Liver (tissue), 9 donors: ENCODE measurements around the gene TM4SF18. TPM values are rescaled to one million over a fixed set of nuclear protein-coding genes. Genes with fewer than 3 reads are reported as not detected.
A peak's percentile ranks its signal among the peaks of the same experiment; 100 is the strongest.

ENCODE experiments used
- DNase-seq: peaks from one replicate; pipeline ENCODE4 v3.0.0-alpha.2; 2017; ENCODE audit warnings: low spot score
- H3K27ac ChIP-seq, 2 donors: one replicate each; pipeline ENCODE4 v1.7.0; 2013; ENCODE audit warnings: inconsistent platforms in 2 of 2, low read length in 2 of 2, control low read depth in 1 of 2, low read depth in 1 of 2, mild to moderate bottlenecking in 1 of 2
- H3K27me3 ChIP-seq, 4 donors: one replicate each; pipeline versions ENCODE4 v1.6.1 to v1.7.0; 2013; ENCODE audit warnings: low read length in 3 of 4, inconsistent platforms in 1 of 4, mild to moderate bottlenecking in 1 of 4, moderate library complexity in 1 of 4; ENCODE audit not compliant: control insufficient read depth in 4 of 4, insufficient read depth in 4 of 4
- H3K36me3 ChIP-seq, 4 donors: one replicate each; pipeline versions ENCODE4 v1.6.1 to v1.7.0; 2013; ENCODE audit warnings: low read length in 3 of 4, mild to moderate bottlenecking in 3 of 4, low read depth in 1 of 4, moderate library complexity in 1 of 4; ENCODE audit not compliant: control insufficient read depth in 4 of 4, insufficient read depth in 3 of 4
- H3K4me1 ChIP-seq, 4 donors: one replicate each; pipeline versions ENCODE4 v1.6.1 to v1.7.0; 2013; ENCODE audit warnings: low read length in 3 of 4, mild to moderate bottlenecking in 3 of 4, moderate library complexity in 1 of 4; ENCODE audit not compliant: control insufficient read depth in 4 of 4, insufficient read depth in 4 of 4
- H3K4me3 ChIP-seq, 3 donors: one replicate each; pipeline versions ENCODE4 v1.6.1 to v1.7.0; 2013; ENCODE audit warnings: low read length in 3 of 3, control low read depth in 1 of 3, low read depth in 1 of 3, mild to moderate bottlenecking in 1 of 3
- H3K9ac ChIP-seq, 2 donors: one replicate each; pipeline ENCODE4 v1.7.0; 2013; ENCODE audit warnings: low read length in 2 of 2, mild to moderate bottlenecking in 2 of 2, moderate library complexity in 2 of 2, control low read depth in 1 of 2, low read depth in 1 of 2
- H3K9me3 ChIP-seq, 4 donors: one replicate each; pipeline versions ENCODE4 v1.6.1 to v1.7.0; 2013; ENCODE audit warnings: low read length in 3 of 4; ENCODE audit not compliant: control insufficient read depth in 4 of 4
- EGR1 ChIP-seq, 2 donors: IDR thresholded peaks; 2 replicates each; pipeline ENCODE4 v1.6.1; 2016 to 2018; ENCODE audit warnings: antibody characterized with exemption in 2 of 2, low read depth in 2 of 2
- FOXA1 ChIP-seq: IDR thresholded peaks from 2 replicates; pipeline ENCODE4 v1.6.1; 2016; ENCODE audit warnings: antibody characterized with exemption
- FOXA2 ChIP-seq: IDR thresholded peaks from 2 replicates; pipeline ENCODE4 v1.6.1; 2016; ENCODE audit warnings: antibody characterized with exemption
- GABPA ChIP-seq, 2 donors: IDR thresholded peaks in 1 of 2; conservative IDR thresholded peaks in 1 of 2; 2 replicates each; pipeline ENCODE4 v1.6.1; 2016; ENCODE audit warnings: antibody characterized with exemption in 2 of 2, mild to moderate bottlenecking in 1 of 2, moderate library complexity in 1 of 2
- HNF4A ChIP-seq, 2 donors: conservative IDR thresholded peaks; 2 replicates each; pipeline ENCODE4 v1.6.1; 2016; ENCODE audit warnings: antibody characterized with exemption in 2 of 2, mild to moderate bottlenecking in 2 of 2
- HNF4G ChIP-seq: IDR thresholded peaks from 2 replicates; pipeline ENCODE4 v1.6.1; 2016; ENCODE audit warnings: antibody characterized with exemption
- JUND ChIP-seq, 2 donors: IDR thresholded peaks; 2 replicates each; pipeline ENCODE4 v1.6.1; 2016; ENCODE audit warnings: antibody characterized with exemption in 2 of 2
- NR2F2 ChIP-seq: IDR thresholded peaks from 2 replicates; pipeline ENCODE4 v1.6.1; 2016; ENCODE audit warnings: antibody characterized with exemption
- RAD21 ChIP-seq, 2 donors: IDR thresholded peaks; 2 replicates each; pipeline ENCODE4 v1.6.1; 2016; ENCODE audit warnings: antibody characterized with exemption in 2 of 2, mild to moderate bottlenecking in 2 of 2
- RXRA ChIP-seq, 2 donors: IDR thresholded peaks; 2 replicates each; pipeline ENCODE4 v1.6.1; 2017 to 2018; ENCODE audit warnings: antibody characterized with exemption in 2 of 2, mild to moderate bottlenecking in 1 of 2
- SP1 ChIP-seq: IDR thresholded peaks from 2 replicates; pipeline ENCODE4 v1.6.1; 2018; ENCODE audit warnings: antibody characterized with exemption, mild to moderate bottlenecking
- TAF1 ChIP-seq: conservative IDR thresholded peaks from 2 replicates; pipeline ENCODE4 v1.6.1; 2016; ENCODE audit warnings: antibody characterized with exemption, mild to moderate bottlenecking
- WGBS: extraction: QIAGEN DNeasy Blood & Tissue Kit; methylation state at CpG from one replicate; pipeline ENCODE4 v1.1.7; 2013; 5-methylcytosine and 5-hydroxymethylcytosine counted together
- polyA plus RNA-seq, 2 donors: library from polyadenylated mRNA; stranded (reverse) in 1 of 2; unstranded in 1 of 2; fragments of 200-250 nt in 1 of 2; fragments of >200 nt in 1 of 2; fragmentation: Nextera tagmentation in 1 of 2; extraction: Ambion mirVana in 1 of 2; gene quantifications; one replicate each; pipeline versions ENCODE4 v1.2.1 to v1.2.3, GENCODE V29; 2013 to 2015
- total RNA-seq, 2 donors: library from RNA; depleted of rRNA; stranded (reverse); fragments of >200 nt; gene quantifications; one replicate each; pipeline ENCODE4 v1.2.3, GENCODE V29; 2014
- TF ChIP-seq, protein P1 (sequence below): fragments of 150-350 bp; IDR thresholded peaks from 2 replicates; pipeline ENCODE4 v1.5.1; 2017; ENCODE audit warnings: improper control_type of control experiment, low read depth, low read length; ENCODE audit not compliant: missing input control
- TF ChIP-seq, protein P2 (sequence below): IDR thresholded peaks from 2 replicates; pipeline ENCODE4 v1.6.1; 2016; ENCODE audit warnings: antibody characterized with exemption, mild to moderate bottlenecking
- TF ChIP-seq, protein P3 (sequence below): IDR thresholded peaks from 2 replicates; pipeline ENCODE4 v1.6.1; 2016; ENCODE audit warnings: antibody characterized with exemption
- TF ChIP-seq, protein P4 (sequence below): IDR thresholded peaks from 2 replicates; pipeline ENCODE4 v1.6.1; 2016; ENCODE audit warnings: antibody characterized with exemption
- donor health status: healthy.
- donor health status: healthy.
- donor health status: healthy.
- donor health status: healthy.
- donor health status: healthy.

The TM4SF18 gene
- total and polyA plus RNA-seq, 4 donors: 4.9 to 12.6 (median 6.4) TPM

DNA sequence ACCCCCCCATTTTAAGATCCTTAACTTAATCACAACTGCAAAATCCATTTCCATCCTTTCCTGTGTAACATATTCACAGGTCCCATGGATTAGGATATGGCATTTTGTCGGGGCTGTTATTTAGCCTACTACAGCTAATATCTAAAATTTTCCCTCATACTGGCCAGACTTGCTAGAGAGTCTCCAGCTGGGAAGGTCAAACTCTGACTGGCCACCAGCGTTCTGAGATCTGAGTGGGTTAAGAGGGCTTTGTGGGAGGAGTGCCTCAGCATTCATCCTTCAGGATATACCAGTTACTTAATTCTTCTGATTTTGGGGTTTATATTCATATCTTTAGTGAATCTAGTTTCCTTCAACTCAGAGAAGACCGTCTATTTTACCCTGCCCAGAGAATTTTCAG, 17.7 kb downstream of the TM4SF18 start:
- Histone ChIP-seq H3K4me3 (no peak overlapping the region), H3K9ac (no peak overlapping the region), H3K27ac (no peak overlapping the region), H3K9me3 (no peaks in the 10 kb centered on the region), H3K27me3 (no peaks in the 10 kb centered on the region), H3K4me1 (peaks cover 0 to 15% (median 11%) of the 10 kb centered on the region in 4 donors), H3K36me3 (no peaks in the 10 kb centered on the region)
- no peak for DNase-seq
- WGBS: 75% methylated on average over 3 of the region's 3 CpGs
- no peak for TF ChIP-seq JUND (IDR thresholded peaks at IDR 0.05)
- TF ChIP-seq TAF1: no peak
- TF ChIP-seq GABPA (IDR thresholded peaks at IDR 0.05 in 1 of 2, conservative IDR thresholded peaks at IDR 0.05 in 1 of 2): no peak
- TF ChIP-seq, protein P1, sequence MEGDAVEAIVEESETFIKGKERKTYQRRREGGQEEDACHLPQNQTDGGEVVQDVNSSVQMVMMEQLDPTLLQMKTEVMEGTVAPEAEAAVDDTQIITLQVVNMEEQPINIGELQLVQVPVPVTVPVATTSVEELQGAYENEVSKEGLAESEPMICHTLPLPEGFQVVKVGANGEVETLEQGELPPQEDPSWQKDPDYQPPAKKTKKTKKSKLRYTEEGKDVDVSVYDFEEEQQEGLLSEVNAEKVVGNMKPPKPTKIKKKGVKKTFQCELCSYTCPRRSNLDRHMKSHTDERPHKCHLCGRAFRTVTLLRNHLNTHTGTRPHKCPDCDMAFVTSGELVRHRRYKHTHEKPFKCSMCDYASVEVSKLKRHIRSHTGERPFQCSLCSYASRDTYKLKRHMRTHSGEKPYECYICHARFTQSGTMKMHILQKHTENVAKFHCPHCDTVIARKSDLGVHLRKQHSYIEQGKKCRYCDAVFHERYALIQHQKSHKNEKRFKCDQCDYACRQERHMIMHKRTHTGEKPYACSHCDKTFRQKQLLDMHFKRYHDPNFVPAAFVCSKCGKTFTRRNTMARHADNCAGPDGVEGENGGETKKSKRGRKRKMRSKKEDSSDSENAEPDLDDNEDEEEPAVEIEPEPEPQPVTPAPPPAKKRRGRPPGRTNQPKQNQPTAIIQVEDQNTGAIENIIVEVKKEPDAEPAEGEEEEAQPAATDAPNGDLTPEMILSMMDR: no peak
- TF ChIP-seq RXRA (IDR thresholded peaks at IDR 0.05): no peak
- TF ChIP-seq EGR1 (IDR thresholded peaks at IDR 0.05; ENCODE audit: low read depth in 2 of 2): no peak
- TF ChIP-seq, protein P2, sequence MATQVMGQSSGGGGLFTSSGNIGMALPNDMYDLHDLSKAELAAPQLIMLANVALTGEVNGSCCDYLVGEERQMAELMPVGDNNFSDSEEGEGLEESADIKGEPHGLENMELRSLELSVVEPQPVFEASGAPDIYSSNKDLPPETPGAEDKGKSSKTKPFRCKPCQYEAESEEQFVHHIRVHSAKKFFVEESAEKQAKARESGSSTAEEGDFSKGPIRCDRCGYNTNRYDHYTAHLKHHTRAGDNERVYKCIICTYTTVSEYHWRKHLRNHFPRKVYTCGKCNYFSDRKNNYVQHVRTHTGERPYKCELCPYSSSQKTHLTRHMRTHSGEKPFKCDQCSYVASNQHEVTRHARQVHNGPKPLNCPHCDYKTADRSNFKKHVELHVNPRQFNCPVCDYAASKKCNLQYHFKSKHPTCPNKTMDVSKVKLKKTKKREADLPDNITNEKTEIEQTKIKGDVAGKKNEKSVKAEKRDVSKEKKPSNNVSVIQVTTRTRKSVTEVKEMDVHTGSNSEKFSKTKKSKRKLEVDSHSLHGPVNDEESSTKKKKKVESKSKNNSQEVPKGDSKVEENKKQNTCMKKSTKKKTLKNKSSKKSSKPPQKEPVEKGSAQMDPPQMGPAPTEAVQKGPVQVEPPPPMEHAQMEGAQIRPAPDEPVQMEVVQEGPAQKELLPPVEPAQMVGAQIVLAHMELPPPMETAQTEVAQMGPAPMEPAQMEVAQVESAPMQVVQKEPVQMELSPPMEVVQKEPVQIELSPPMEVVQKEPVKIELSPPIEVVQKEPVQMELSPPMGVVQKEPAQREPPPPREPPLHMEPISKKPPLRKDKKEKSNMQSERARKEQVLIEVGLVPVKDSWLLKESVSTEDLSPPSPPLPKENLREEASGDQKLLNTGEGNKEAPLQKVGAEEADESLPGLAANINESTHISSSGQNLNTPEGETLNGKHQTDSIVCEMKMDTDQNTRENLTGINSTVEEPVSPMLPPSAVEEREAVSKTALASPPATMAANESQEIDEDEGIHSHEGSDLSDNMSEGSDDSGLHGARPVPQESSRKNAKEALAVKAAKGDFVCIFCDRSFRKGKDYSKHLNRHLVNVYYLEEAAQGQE: no peak
- no peak for TF ChIP-seq NR2F2

DNA sequence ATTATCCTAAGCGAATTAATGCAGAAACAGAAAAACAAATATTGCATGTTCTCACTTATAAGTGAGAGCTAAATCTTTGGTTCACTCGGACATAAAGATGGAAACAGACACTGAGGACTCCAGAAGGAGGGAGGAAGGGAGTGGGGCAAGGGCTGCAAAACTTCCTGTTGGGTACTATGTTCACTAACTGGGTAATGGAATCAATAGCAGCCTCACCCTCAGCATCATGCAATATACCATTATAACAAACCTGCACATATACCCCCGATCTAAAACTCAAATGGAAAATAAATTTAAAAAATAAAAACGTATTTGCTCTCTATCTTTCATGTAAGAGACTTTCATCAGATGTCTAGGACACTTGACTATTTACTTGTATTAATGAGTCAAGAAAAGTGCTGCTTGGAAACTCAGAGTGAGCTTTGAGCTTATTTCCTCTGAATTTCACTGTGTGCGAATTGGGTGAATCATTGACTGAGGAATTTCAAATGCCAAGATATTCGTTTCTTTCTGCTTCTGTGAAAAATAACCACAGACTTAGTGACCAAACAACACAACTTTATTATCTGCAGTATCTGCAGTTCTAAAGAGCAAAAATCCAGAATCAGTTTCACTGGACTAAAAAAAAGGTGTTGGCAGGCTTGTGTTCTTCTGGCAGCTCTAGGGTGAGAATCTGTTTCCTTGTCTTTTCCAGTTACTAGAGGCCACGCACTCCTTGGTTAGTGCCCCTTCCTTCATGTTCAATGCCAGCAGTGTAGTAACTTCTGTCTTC, 18.4 kb downstream of the TM4SF18 start:
- Histone ChIP-seq H3K9me3 (no peaks in the 10 kb centered on the region), H3K4me1 (peaks cover 0 to 15% (median 11%) of the 10 kb centered on the region in 4 donors), H3K27me3 (no peaks in the 10 kb centered on the region), H3K36me3 (no peaks in the 10 kb centered on the region), H3K9ac (peak overlapping the region in 1 of 2 donors; percentile 20), H3K4me3 (no peak overlapping the region), H3K27ac (peak overlapping the region; percentile 37 to 54)
- TF ChIP-seq, protein P3, sequence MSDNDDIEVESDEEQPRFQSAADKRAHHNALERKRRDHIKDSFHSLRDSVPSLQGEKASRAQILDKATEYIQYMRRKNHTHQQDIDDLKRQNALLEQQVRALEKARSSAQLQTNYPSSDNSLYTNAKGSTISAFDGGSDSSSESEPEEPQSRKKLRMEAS: no peak
- TF ChIP-seq SP1 (peak; percentile 39), TAF1 (no peak), EGR1 (IDR thresholded peaks at IDR 0.05; ENCODE audit: low read depth in 2 of 2) (no peak), JUND (IDR thresholded peaks at IDR 0.05) (peak in 1 of 2 donors; percentile 37), HNF4G (no peak), HNF4A (conservative IDR thresholded peaks at IDR 0.05) (peak; percentile 54 to 56), RXRA (IDR thresholded peaks at IDR 0.05) (peak in 1 of 2 donors; percentile 19), RAD21 (IDR thresholded peaks at IDR 0.05) (peak in 1 of 2 donors; percentile 13), FOXA2 (no peak), FOXA1 (no peak)
- TF ChIP-seq, protein P2: peak; percentile 18
- TF ChIP-seq, protein P4, sequence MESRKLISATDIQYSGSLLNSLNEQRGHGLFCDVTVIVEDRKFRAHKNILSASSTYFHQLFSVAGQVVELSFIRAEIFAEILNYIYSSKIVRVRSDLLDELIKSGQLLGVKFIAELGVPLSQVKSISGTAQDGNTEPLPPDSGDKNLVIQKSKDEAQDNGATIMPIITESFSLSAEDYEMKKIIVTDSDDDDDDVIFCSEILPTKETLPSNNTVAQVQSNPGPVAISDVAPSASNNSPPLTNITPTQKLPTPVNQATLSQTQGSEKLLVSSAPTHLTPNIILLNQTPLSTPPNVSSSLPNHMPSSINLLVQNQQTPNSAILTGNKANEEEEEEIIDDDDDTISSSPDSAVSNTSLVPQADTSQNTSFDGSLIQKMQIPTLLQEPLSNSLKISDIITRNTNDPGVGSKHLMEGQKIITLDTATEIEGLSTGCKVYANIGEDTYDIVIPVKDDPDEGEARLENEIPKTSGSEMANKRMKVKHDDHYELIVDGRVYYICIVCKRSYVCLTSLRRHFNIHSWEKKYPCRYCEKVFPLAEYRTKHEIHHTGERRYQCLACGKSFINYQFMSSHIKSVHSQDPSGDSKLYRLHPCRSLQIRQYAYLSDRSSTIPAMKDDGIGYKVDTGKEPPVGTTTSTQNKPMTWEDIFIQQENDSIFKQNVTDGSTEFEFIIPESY: no peak
- no peak for DNase-seq
- WGBS: 50% methylated on average over 7 of the region's 7 CpGs
